Fibroblast of skin of back (primary cell): ENCODE measurements around the gene CMIP.

ENCODE experiments used
- DNase-seq: peaks from one replicate; pipeline ENCODE4 v3.0.0-alpha.2; 2013

CMIP gene

DNA sequence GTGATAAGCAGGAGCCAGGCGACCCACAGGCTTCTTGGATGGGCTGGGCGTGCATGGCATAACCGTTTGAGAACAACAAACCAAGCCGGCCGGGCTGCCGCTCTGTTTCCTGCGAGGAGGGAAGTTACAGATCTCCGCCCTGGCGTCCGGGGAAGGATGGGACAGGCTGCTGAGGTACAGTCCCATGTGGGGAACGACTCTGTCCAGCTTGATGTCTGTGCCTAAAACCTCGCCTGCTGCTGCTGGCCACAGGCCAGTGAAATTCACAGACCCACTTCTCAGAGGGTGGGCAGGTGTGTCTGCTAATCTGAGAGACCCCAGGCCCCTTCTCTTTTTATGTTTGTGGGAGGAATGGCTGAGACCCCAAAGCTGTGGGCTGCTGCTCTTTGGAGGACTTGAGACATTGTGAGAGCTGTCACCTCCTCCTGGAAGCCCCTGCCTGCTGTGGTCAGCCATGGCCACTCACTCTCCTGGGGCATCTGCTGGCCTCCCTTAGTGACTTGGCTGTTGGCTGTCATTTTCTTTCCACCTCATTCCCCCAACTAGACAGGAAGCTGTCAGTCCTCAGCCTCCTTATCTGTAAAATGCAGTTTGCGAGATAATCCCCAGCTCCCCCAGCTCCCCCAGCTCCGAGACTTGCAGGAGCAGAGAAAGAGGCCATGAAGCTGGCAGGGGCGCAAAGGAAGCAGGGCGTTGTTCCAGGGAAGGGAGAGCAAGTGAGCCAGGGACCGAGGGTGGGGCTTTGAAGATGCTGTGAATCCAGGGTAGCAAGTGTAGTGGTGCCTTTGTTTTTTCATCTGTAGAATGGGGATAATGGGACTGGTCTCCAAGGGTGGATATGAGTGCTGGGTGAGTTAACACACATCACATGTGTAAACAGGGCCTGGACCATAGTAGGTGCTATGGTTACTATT, 51.0 kb downstream of the CMIP start:
- no peak for DNase-seq

DNA sequence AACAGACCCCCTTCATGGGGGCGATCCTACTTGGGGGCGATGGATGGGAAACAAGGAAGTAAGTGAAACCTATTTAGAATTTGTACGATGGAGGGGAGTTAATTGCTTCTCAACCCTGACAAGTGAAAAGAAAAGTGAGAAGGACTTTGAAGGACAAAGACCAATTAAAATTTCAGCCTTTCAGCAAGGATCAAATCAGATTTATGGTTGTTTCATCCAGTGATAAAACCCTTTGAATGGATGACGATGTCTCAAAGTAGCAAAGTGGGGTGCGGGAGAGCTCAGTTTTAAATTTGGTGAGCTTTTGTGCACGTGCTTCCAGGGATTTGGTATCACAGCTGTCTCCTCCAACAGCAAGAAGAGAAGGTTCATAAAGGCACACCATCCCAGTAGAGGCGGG, 51.7 kb downstream of the CMIP start:
- DNase-seq, result no peak

DNA sequence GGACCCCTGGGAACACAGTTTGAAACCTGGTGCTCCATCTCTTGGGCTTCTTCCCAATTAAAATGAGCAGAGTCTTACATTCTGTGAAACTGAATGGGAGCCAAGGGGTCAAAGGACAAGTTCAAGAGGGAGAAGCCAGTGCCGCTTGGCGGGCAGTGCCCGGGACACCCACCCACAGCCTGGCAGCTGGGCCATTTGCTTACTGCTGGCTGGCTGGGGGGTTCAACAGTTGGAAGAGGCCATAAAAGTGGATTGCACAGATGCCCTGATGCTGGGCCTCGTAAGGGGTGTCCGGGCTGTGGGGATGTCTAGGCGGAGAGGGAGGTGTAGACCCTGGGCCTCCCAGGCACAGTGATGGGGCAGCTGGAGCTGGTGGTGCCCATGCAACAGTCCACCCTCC, 52.1 kb downstream of the CMIP start:
- no peak for DNase-seq

DNA sequence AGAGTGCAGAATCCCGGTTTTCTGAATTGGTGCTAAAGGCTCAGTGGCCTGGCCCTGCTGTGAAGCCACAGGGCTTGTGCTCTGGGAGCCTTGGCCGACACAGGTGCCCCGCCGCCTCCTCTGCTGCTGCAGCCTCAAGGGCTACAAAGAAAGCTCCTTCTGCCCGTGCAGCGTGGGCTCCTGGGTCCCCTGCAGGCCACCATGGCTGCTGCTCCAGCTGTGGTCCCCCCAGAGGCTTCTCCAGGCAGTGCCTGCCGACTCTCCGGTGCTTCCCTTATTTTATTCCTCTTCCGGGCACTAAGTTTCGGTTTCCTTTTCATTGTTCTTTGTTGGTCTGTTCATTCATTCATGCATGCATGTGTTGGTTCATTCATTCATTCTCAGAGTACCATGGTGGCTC, 53.1 kb downstream of the CMIP start:
- no peak for DNase-seq

DNA sequence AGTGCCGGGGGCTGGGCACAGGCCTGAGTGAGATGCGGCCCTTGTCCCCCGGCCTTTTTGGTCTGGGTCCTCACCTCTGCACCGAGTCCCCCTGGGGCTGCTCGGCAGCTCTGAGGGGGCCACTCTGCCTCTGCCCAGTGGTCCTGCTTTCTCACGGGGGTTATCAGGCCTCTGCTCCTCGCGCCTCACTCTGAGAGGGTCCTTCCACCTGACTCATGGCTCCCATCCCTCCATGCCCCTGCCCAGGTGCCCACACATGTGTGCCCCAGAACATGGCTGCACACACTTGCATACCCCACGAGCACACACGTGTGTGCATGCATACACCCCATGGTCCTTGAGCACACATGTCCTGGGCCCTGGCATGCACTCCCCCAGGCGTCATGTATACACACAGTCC, 53.7 kb downstream of the CMIP start:
- DNase-seq, result no peak

DNA sequence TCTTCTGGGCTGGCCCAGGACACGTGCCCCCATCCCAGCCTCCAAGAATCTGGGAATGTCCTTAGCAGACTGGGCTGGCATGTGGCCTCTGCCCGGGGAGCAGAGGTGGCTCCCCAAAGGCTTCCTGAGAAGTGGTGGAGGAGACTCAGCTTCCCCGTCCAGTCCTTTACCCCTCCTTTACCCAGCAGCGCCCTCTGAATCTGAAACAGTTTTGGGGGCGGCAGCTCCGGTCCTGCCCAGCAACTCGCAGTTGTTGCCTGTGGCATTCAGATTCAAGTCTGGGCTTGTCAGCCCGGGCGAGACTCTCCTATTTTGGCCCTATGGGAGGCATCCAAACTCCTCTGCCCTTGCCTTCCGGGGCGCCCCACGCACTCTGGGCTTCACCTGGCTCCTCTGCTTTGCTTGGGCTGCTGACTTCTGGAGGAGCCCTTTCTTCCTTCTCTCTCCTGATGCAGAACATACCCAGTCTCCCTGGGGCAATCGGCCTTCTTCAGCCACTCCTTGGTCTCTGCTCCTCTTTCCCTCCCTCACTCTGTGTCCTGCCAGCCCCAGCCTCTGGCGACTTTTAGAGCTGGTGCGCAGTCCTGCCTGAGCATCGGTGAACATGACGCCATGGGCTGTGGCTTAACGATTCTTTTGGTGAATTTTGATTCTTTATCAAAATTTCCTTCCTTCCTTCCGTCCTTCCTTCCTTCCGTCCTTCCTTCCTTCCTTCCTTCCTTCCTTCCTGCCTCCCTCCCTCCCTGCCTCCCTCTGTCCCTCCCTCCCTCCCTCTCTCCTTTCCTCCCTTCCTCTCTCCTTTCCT, 55.2 kb downstream of the CMIP start:
- no peak for DNase-seq

DNA sequence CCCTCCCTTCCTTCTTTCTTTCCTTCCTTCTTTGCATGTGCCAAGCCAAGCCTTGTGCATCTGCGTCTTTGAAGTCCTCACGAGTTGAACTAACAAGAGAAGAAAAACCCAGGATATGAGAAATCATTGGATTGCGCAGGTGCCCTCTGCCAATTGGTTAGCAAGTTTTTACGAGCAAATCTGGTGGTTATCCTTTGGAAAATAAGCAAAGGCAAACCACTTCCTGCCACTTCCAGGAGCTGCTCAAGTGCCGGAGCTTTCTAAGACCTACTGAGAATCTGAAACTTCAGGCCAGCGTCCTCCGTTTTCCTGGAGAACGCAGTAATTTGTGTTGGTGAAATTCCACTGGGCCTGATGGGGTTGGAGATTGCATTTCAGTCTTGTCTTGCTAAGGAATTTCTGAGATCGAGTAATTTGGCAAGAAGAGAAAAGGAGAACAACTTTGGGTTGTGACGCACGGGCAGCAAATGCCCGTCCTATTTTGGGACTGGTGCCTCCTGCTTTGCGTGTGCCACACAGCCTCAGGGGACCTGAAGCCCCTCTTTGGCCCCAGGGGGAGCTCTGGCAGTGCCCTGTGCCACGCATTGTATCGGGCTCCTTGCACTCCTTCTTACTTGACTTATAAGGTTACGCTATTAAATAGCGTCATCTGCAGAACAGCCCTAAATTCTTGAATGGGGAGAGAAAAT, 56.4 kb downstream of the CMIP start:
- DNase-seq, result peak; percentile 37

DNA sequence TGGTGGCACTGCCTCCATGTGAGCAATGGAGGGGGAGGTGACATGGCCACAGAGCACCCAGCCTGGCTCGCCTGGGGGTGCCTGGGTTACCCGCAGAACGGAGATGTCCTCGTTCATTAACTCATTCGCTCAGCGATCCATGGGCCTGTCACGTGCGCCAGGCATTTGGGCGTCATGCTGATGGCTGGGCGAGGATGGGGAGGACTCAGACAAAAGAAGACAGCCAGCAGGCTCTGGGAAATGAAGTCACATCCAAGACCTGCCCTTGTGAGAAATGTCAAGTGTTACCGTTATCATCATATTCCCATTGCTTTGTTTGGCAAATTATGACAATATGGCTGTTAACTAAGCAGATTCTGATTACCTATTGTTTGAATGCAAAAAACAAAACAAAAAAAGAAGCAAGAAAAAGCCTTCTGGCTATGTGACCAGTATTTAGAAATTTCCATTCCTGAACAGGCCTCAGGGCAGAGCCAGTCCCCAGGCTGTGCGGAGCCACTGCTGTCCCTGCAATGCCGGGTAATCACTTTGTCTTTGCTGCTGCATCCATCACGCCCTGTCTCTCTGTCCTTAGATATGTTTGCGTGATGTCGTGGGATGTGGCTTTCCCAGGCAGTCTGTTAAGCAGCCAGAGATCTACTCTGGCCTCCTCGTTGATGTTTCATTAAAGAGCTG, 57.9 kb downstream of the CMIP start:
- no peak for DNase-seq

DNA sequence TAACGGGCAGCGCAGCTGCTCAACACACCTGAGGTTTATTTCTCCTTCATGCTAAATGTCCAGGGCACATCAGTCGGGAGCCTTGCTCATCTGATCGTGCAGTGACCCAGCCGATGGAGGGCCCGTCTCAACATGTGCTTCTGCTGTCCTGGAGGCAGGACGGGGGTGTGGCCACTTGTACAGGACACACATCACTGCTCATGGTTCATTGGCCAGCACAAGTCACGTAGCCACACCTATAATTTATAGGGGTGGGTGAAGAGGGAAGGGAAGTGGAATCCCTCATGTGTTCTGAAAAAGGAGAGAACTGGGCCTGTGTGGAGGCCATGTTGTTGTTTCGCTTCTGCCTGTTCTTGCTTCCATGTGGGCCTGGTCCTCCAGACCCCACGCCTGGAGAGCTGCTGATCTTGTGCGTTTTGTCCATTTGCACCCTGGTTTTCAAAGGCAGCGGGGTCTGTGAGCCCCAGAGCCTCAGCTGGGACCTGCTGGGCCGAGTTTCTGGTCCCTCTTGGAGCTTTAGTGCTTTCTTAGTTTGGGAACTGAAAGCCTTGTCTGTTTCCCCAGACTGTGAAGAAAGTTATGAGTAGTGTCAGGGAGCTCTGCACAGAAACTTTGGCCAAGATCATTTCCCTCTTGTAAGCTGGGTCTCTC, 60.5 kb downstream of the CMIP start:
- no peak for DNase-seq

DNA sequence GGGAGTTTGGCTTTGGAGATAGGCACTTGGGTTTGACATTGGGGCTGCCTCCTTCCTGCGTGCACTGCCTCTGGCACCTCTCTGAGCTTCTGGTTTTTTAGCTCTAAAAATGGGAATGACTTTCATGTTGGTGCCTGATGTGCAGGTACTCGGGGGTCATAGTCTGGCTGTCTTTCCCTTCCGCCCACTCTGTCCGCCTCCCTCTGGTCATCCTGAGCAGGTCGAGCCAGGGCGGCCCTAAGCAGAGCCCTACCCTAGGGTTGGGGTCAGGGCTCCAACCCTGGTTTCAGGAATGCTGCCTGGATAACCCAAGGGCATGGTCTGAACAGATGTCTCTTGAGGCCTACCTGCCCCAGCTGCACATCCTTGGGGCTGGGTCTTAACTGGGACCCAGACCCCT, 64.8 kb downstream of the CMIP start:
- DNase-seq, result no peak

DNA sequence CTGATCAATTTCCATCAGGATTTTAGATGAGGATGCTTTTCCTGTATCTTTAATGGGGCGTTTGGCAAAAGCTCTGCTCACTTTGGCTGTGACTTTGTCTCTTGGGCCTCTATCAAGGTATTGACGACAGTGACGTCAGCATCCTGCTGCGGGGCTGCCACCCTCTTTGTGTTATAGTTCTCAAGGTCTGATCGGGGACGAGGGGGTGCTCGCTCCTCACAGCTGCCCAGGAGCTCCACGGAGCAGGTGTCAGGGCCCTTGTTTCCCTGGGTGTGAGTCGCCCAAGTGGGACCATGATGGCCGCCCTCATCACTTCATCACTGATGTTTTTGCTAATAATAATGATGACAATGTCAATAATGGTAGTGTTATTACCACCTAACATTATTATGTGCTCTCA, 65.4 kb downstream of the CMIP start:
- no peak for DNase-seq

DNA sequence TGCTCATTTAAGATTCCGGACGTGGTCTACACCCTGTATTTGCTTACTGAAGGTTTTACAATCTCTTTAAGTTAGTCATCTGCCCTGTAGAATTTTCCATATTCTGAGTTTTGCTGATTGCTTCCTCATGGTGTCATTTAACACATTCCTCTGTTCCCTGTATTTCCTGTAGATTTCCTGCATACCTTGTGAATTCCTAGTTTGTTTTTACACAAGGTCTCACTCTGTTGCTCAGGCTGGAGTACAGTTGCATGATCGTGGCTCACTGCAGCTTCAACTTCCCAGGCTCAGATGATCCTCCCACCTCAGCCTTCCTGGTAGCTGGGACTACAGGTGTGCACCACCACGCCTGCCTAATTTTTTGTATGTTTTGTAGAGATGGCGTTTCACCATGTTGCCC, 66.8 kb downstream of the CMIP start:
- peak; percentile 97 for DNase-seq

DNA sequence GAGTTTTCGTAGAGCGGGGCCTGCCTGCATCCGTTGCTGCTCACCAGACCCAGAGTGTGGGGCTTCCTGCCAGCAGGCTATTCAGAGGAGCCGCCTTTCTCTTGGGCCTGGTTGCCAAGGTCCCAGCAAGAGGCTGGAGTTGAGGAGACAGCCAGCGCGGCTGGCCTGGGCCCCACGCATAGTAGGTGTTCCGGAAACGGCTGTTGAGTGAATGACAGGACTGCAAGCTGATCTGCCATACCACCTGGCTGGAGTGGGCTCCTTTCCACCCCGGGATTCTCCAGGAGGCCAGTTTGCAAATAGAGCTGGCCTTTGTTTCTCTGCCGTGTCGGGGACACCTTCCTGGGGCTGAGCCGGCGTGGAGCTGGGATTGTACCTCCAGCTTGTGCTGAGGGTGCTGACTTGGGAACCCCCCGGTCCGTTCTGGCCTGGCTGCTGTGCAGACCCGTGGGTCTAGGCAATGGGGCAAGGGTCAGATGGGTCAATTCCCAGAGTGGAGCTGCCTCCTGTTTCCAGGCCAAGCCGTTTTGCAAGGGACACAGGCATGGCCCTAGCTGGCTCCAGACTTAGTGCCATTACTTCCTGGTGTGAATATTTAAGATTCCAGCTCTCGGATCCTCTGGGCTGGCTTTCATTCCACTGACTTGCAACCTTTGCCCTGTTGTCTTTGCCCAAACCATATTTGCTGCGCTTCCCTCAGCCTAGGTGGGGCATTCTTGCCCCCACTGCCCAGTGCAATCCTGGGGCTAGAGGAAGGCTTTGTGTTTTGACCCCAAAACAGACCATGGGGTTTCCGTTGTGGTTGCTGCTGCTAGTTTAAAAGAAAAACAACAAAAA, 68.8 kb downstream of the CMIP start:
- peak; percentile 47 for DNase-seq

DNA sequence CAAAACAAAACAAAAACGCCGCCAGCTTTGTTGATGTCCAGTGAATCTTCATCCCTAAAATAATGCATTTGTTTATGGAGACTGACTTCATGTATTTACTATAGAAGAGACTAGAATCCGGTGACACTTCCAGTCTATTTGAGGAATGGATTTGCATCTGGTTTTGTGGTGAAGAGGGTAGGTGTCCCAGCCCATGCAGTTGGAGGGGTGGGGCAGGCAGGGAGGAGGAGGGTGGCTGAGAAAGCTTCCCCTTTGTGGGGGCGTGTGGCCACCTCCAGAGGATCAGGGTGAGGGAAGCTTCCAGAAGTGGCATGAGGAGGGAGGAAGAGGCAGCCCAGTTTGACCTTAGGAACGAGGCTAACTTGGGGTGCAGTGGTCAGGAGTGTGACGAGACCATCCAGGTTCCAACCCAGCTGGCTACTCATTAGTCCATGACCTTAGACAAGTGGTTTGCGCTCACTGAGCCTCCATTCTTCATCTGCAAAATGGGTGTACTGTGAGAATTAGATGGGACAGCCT, 69.5 kb downstream of the CMIP start:
- no peak for DNase-seq

DNA sequence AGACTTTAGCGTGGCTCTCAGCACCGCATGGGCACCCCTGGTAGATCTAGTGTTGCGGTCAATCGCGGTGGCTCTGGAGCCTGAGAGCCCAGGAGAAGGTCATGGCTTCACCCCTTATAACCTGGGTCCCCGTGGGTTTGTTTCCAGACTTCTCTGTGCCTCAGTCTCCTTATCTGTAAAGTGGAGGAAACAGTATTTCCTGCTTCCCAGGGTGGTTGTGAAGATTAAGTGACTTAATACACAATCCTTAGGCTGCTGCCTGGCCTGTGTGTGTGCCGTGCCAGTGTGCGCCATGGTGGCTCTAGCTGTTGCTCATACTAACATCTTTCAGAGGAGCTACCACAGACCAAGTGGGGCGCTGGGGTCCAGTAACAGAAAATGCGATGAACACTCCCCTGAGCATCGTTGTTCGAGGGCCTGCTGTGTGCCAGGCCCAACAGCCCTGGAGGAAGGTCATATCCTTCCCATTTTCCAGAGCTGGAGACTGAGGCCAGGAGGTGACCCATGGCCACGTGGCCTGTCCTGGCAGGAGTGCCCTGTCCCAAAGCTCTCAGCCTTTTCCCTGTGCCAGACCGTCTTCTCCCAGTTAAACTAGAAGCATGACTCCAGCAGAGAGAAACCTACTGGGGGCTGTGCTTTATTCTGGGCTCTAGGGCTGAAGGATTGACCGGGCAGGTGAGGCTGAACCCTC, 70.1 kb downstream of the CMIP start:
- DNase-seq, result no peak

DNA sequence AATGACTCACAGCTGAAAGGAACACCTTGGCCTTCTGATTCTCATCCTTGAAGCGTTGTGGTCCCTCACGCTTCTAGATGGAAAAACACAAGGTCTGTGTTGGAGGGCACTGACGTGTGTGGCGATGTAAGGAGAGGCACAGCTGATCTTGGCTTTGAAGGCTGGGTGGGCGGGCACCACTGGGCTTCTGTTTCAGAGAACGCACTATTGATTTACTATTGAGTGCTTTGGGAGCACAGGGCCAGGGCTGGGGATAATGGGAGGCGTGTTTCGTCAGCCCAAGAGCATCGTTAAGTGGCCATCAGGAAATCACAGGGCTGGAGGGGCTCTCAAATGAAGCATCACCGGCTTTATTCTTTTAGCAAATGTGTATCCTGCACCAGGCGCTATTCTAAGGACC, 70.7 kb downstream of the CMIP start:
- no peak for DNase-seq

DNA sequence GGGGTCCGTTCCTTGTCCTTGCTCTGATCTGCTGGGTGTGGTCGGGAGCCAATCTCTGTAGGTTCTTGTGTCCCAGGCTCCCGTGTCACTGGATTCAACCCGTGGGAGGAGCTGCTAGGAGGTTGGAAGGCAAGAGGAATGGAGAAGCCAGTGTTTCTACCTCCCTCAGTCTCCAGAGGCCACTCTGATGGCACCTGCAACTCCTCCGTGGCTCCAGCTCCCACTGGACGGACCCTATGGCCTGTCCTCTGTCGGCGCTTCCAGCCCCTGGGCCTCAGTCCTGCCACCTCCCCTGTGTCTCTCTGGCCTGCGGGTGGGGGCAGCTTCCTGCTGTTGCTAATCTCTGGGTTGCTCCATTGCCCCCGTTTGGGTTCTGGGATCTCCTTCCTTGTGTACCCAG, 71.1 kb downstream of the CMIP start:
- DNase-seq, result no peak

DNA sequence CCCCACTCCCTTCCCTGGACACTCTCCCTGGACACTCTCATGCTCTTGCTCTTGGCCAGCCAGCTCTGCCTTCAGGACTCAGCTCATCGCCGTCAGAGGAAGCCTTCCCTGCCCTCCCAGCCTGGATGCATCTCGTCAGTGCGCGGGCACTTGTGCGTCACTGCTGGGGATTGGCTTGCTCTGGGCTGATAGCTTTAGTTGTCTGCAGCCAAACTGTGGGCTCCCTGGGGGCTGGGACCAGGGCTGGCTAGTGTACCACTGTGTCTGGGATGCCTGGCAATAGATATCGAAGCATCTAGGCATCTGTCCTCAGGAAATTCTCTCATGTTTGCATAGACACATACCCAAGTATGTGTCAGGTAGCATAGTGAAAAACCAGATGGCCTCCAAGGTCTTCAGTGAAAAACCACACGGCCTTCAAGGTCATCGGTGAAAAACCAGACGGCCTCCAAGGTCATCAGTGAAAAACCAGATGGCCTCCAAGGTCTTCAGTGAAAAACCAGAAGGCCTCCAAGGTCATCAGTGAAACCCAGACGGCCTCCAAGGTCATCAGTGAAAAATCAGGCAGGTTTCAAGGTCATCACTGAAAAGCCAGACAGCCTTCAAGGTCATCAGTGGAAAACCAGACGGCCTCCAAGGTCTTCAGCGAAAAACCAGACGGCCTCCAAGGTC, 72.0 kb downstream of the CMIP start:
- DNase-seq, result no peak

DNA sequence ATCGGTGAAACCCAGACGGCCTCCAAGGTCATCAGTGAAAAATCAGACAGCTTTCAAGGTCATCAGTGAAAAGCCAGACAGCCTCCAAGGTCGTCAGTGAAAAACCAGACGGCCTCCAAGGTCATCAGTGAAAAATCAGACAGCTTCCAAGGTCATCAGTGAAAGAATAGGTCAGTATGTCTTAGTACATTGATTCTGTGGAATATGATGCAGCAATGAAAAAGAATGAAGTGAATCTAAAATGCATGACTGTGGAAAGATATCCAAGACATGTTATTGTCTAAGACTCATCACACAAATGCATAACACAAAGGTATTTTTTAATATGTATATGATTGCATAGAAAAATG, 72.5 kb downstream of the CMIP start:
- DNase-seq, result no peak
